ENCODE data around the gene SMARCC1. TPM values are rescaled to one million over a fixed set of nuclear protein-coding genes. Genes with fewer than 3 reads are reported as not detected.

The SMARCC1 gene
- total RNA-seq, 1 experiment from 2014 or later, result 43.8 TPM

GRCh38 chr3:47553407-47553806, 228.3 kb downstream of the SMARCC1 start:
- no peak for DNase-seq (ENCODE audit: low read depth)

GRCh38 chr3:47542471-47543173, 239.1 kb downstream of the SMARCC1 start:
- peak; percentile 42 for DNase-seq (ENCODE audit: low read depth)

DNA sequence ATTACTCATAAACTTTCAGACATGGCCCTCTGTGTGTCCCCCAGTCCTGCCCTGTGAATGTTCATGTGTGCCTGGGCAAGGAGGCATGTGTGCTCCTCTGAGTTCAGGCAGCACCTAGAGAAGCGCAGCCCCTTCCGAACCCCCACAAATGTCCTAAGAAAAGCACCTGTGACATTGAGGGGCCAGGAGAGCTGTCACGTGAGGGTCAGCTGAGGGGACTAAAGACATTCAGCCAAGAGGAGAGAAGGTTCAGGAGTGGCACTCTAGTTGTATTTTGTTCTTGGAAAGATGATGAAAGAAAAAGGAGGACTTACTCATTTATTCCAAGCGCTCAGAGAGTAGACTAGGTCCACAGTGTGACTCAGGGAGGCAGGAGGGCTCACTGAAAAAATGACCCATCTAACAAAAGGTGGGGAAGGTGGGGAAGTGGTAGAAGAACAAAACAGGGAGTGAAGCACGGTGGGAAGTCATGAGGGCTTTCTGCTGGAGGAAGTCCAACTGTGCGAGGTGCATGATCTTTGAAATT, 240.0 kb downstream of the SMARCC1 start:
- DNase-seq (ENCODE audit: low read depth), result no peak

- no peak for DNase-seq (ENCODE audit: low read depth)
Observed at GRCh38 chr3:47540281-47540680, 241.4 kb downstream of the SMARCC1 start.

DNA sequence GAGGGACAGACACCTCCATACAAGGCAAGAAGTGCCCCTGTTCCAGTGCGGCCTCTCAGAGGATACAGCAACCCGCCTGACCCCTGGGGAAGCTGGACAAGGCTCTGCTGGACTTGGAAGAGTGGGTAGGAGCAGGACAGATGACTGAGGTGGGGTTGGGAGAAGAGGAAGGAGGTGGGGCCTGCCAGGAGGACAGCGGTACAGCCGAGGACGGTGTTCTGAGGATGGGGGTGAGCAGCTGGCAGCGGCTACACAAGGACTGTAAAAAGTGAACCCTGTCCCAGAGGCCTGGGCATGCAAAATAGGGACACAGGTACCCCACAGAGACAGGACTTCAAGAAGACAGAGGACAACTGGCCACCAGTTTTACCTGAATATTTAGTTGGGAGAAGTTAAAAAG, 244.7 kb downstream of the SMARCC1 start:
- DNase-seq (ENCODE audit: low read depth), result no peak

GRCh38 chr3:47536221-47536891, 245.3 kb downstream of the SMARCC1 start:
- no peak for DNase-seq (ENCODE audit: low read depth)

Other genes starting within 250 kb of the SMARCC1 start
- gene CSPG5, start 203.0 kb downstream of the SMARCC1 start, total RNA-seq (2014; rRNA removed; shearing (Covaris generic)), result 1.3 and 2.0 TPM in 2 replicates
- 66.5 and 68.0 TPM in 2 replicates for gene DHX30, start 21.2 kb upstream of the SMARCC1 start, total RNA-seq (2014; rRNA removed; shearing (Covaris generic))
- 27.7 and 30.6 TPM in 2 replicates for gene MAP4, start 234.5 kb upstream of the SMARCC1 start, total RNA-seq (2014; rRNA removed; shearing (Covaris generic))